IMR-90 (cell line): ENCODE results near the gene COL18A1. TPM values are rescaled to one million over a fixed set of nuclear protein-coding genes. Genes with fewer than 3 reads are reported as not detected.

Source experiments
- ATAC-seq: fragments of 200-7000 bp; cut with Tn5 transposase; 2 replicates; pipeline ENCODE4 v1.9.1; 2020; ENCODE audit warnings: low read depth, mild to moderate bottlenecking, moderate library complexity
- BruUV-seq: library from RNA; stranded (reverse); fragments of 400-500 nt; replicated peaks from 2 replicates; lab custom pipeline; 2021; lab: Mats Ljungman, UMichigan
- CTCF ChIA-PET: fragments of 300-600 bp; formaldehyde crosslinking; extraction: SDS; loops from one replicate; lab custom pipeline; 2021; ENCODE audit warnings: antibody characterized with exemption; lab: Yijun Ruan, JAX
- POLR2A ChIA-PET: fragments of 300-600 bp; sonication (Branson Sonifier 250); formaldehyde crosslinking; loops from one replicate; lab custom pipeline; 2022; ENCODE audit warnings: antibody characterized with exemption; ENCODE audit not compliant: unreplicated experiment; lab: Charles Lee
- DNase-seq: peaks from one replicate; pipeline ENCODE4 v3.0.0; 2013
- H2AFZ ChIP-seq: replicated peaks from 2 replicates; pipeline ENCODE3; 2013; ENCODE audit warnings: low read length, mild to moderate bottlenecking; ENCODE audit not compliant: poor library complexity
- H2AK5ac ChIP-seq: 2 replicates; pipeline ENCODE4 v1.6.1; 2013; ENCODE audit warnings: low read depth, low read length, inconsistent platforms
- H2AK9ac ChIP-seq: replicated peaks from 2 replicates; pipeline ENCODE3; 2013; ENCODE audit warnings: mild to moderate bottlenecking, low read depth, low read length, moderate library complexity; ENCODE audit not compliant: poor library complexity
- H2BK120ac ChIP-seq: 2 replicates; pipeline ENCODE4 v1.6.1; 2013; ENCODE audit warnings: low read depth, low read length, inconsistent platforms
- H2BK15ac ChIP-seq: 3 replicates; pipeline ENCODE4 v1.6.1; 2013; ENCODE audit warnings: low read depth, low read length, inconsistent platforms
- H2BK20ac ChIP-seq: 2 replicates; pipeline ENCODE4 v1.6.1; 2013; ENCODE audit warnings: low read depth, mild to moderate bottlenecking, inconsistent platforms, low read length, moderate library complexity
- H2BK5ac ChIP-seq: 2 replicates; pipeline ENCODE4 v1.6.1; 2013; ENCODE audit warnings: mild to moderate bottlenecking, low read depth, low read length, inconsistent platforms; ENCODE audit not compliant: poor library complexity, severe bottlenecking
- H3K14ac ChIP-seq: replicated peaks from 2 replicates; pipeline ENCODE4 v1.6.1; 2013; ENCODE audit warnings: low read depth, low read length, inconsistent platforms
- H3K18ac ChIP-seq: 2 replicates; pipeline ENCODE4 v1.6.1; 2013; ENCODE audit warnings: low read depth, low read length, control low read depth
- H3K23ac ChIP-seq: 2 replicates; pipeline ENCODE4 v1.6.1; 2013; ENCODE audit warnings: low read depth, low read length, inconsistent platforms
- H3K27ac ChIP-seq: 2 replicates; pipeline ENCODE4 v1.5.1; 2013; ENCODE audit warnings: mild to moderate bottlenecking, control low read depth, low read length; ENCODE audit not compliant: insufficient read depth
- H3K27me3 ChIP-seq: 2 replicates; pipeline ENCODE4 v1.6.1; 2013; ENCODE audit warnings: low read length; ENCODE audit not compliant: control insufficient read depth, insufficient read depth
- H3K36me3 ChIP-seq: 2 replicates; pipeline ENCODE4 v1.6.1; 2013; ENCODE audit warnings: low read length, mixed read lengths; ENCODE audit not compliant: control insufficient read depth, insufficient read depth
- H3K4ac ChIP-seq: 2 replicates; pipeline ENCODE4 v1.6.1; 2013; ENCODE audit warnings: low read depth, low read length, inconsistent platforms
- H3K4me1 ChIP-seq: 2 replicates; pipeline ENCODE4 v1.6.1; 2013; ENCODE audit warnings: low read length, mixed read lengths; ENCODE audit not compliant: control insufficient read depth, insufficient read depth
- H3K4me2 ChIP-seq: 2 replicates; pipeline ENCODE4 v1.6.1; 2013; ENCODE audit warnings: low read depth, mild to moderate bottlenecking, control low read depth, low read length, moderate library complexity
- H3K4me3 ChIP-seq: 2 replicates; pipeline ENCODE4 v1.5.1; 2013; ENCODE audit warnings: low read depth, mild to moderate bottlenecking, control low read depth, low read length, moderate library complexity; ENCODE audit not compliant: insufficient read depth
- H3K56ac ChIP-seq: 2 replicates; pipeline ENCODE4 v1.6.1; 2013; ENCODE audit warnings: low read length, inconsistent platforms; ENCODE audit not compliant: insufficient read depth; ENCODE audit errors: extremely low read depth
- H3K79me1 ChIP-seq, 2 experiments: 2 replicates each; pipeline ENCODE4 v1.6.1; 2013; ENCODE audit warnings: low read length in 2 of 2, inconsistent platforms in 1 of 2, low read depth in 1 of 2
- H3K9ac ChIP-seq: 2 replicates; pipeline ENCODE4 v1.6.1; 2013; ENCODE audit warnings: low read depth, low read length, control low read depth
- H3K9me1 ChIP-seq: 2 replicates; pipeline ENCODE4 v1.6.1; 2013; ENCODE audit warnings: low read length, inconsistent platforms; ENCODE audit not compliant: insufficient read depth
- H3K9me3 ChIP-seq: 2 replicates; pipeline ENCODE4 v1.6.1; 2013; ENCODE audit warnings: low read length; ENCODE audit not compliant: control insufficient read depth, insufficient read depth
- H4K20me1 ChIP-seq: 2 replicates; pipeline ENCODE4 v1.6.1; 2013; ENCODE audit warnings: low read length, inconsistent platforms; ENCODE audit not compliant: insufficient read depth
- H4K5ac ChIP-seq: 2 replicates; pipeline ENCODE4 v1.6.1; 2013; ENCODE audit warnings: mild to moderate bottlenecking, low read depth, low read length, control low read depth
- H4K8ac ChIP-seq, 2 experiments: 2 replicates each; pipeline ENCODE4 v1.6.1; 2013; ENCODE audit warnings: low read depth in 2 of 2, low read length in 2 of 2, control low read depth in 1 of 2, inconsistent platforms in 1 of 2
- H4K91ac ChIP-seq: 2 replicates; pipeline ENCODE4 v1.6.1; 2013; ENCODE audit warnings: low read depth, low read length, inconsistent platforms; ENCODE audit not compliant: insufficient read depth
- ELK1 ChIP-seq: fragments of 150-350 bp; IDR thresholded peaks from 2 replicates; pipeline ENCODE4 v1.6.1; 2016; ENCODE audit warnings: low read depth, mild to moderate bottlenecking, low read length, moderate library complexity, borderline replicate concordance
- MAZ ChIP-seq: IDR thresholded peaks from 2 replicates; pipeline ENCODE4 v1.6.1; 2012; ENCODE audit warnings: low read depth, mild to moderate bottlenecking, low read length, improper control_type of control experiment, moderate library complexity, borderline replicate concordance
- MXI1 ChIP-seq: IDR thresholded peaks from 2 replicates; pipeline ENCODE4 v1.6.1; 2012; ENCODE audit warnings: low read depth, mild to moderate bottlenecking, low read length, moderate library complexity, borderline replicate concordance
- RFX5 ChIP-seq: IDR thresholded peaks from 2 replicates; pipeline ENCODE4 v1.8.0; 2012; ENCODE audit warnings: low read depth, mild to moderate bottlenecking, low read length, moderate library complexity
- USF2 ChIP-seq: fragments of 150-350 bp; IDR thresholded peaks from 2 replicates; pipeline ENCODE4 v1.6.1; 2017; ENCODE audit warnings: mild to moderate bottlenecking, antibody characterized with exemption, low read length, low read depth
- WGBS, 2 experiments: methylation state at CpG; one replicate each; pipeline versions ENCODE4 v1.1.5 to v1.1.7; 2013; ENCODE audit warnings: missing lambda C conversion rate in 2 of 2; ENCODE audit not compliant: insufficient read length in 1 of 2; ENCODE audit errors: extremely low coverage in 2 of 2; 5-methylcytosine and 5-hydroxymethylcytosine counted together
- dilution Hi-C: fragments of 300-500 bp; cut with HindIII; formaldehyde crosslinking; loops from one replicate; pipeline ENCODE4 v1.14.3; 2018; ENCODE audit warnings: low sequenced_read_pairs; ENCODE audit not compliant: unreplicated experiment
- in situ Hi-C: fragments of 300-500 bp; cut with MboI; formaldehyde crosslinking; loops from 3 replicates; pipeline ENCODE4 v1.14.3; 2019; ENCODE audit warnings: low sequenced_read_pairs, inconsistent platforms, mixed read lengths
- intact Hi-C: fragments of 100-400 bp; cut with micrococcal nuclease; formaldehyde crosslinking; loops from 2 replicates; pipeline ENCODE4 v1.10.0; 2022
- polyA plus RNA-seq, 3 experiments: library from polyadenylated mRNA; depleted of rRNA; stranded (reverse); fragments of >200 nt; gene quantifications; 2 replicates each; pipeline ENCODE4 v1.2.3, GENCODE V29; 2012; ENCODE audit warnings: low replicate concordance in 1 of 3
- total RNA-seq: library from RNA; depleted of rRNA; stranded (reverse); fragments of >200 nt; gene quantifications from 2 replicates; pipeline ENCODE4 v1.2.3, GENCODE V29; 2012

COL18A1 gene
- total and polyA plus RNA-seq, 2 of the 4 experiments (the other 2 are of a cell fraction): 4.3 to 46.7 TPM

GRCh38 chr21:45485686-45486442 lies 80.9 kb downstream of the COL18A1 start:
- no peaks in the 10 kb centered on the region; the same call in 1 of the 2 replicates for H4K20me1 ChIP-seq
- H3K14ac ChIP-seq: no peak overlapping the region
- H2AK5ac ChIP-seq: no peak overlapping the region
- H3K79me1 ChIP-seq: peaks cover 0 to 8% of the 10 kb centered on the region in 2 experiments; a peak in 1 of 4 replicates
- no peak overlapping the region for H2BK5ac ChIP-seq
- H3K9ac ChIP-seq: no peak overlapping the region
- no TSS peak for BruUV-seq
- H4K8ac ChIP-seq: no peak overlapping the region
- H2AK9ac ChIP-seq: peak overlapping the region; percentile 65
- no peak overlapping the region for H2BK120ac ChIP-seq
- H4K91ac ChIP-seq: no peak overlapping the region
- ChIA-PET CTCF (no interaction called here), POLR2A (no interaction called here)
- no peak overlapping the region for H3K56ac ChIP-seq
- intact Hi-C loops: no loop called here
- no peaks in the 10 kb centered on the region for H3K4me1 ChIP-seq
- H2BK15ac ChIP-seq: no peak overlapping the region
- no peak overlapping the region for H3K18ac ChIP-seq
- peaks cover 6% of the 10 kb centered on the region; the same call in 1 of the 2 replicates for H3K9me1 ChIP-seq
- H3K36me3 ChIP-seq: peaks cover 61% of the 10 kb centered on the region
- H3K4me3 ChIP-seq: no peak overlapping the region
- no peak overlapping the region for H4K5ac ChIP-seq
- H2AFZ ChIP-seq: no peak overlapping the region
- no peaks in the 10 kb centered on the region for H3K9me3 ChIP-seq
- dilution Hi-C loops: no loop called here
- H3K4me2 ChIP-seq: no peak overlapping the region
- in situ Hi-C loops: no loop called here
- DNase-seq (no peak), ATAC-seq (no peak)
- no peak overlapping the region for H2BK20ac ChIP-seq
- H3K27me3 ChIP-seq: no peaks in the 10 kb centered on the region
- no peak overlapping the region for H3K23ac ChIP-seq
- TF ChIP-seq MAZ (no peak), RFX5 (no peak), MXI1 (no peak), ELK1 (no peak), USF2 (no peak)
- 91% methylated on average over 12 of the region's 25 CpGs; no CpG with 5 or more reads in 1 of the 2 experiments for WGBS, 2 experiments
- no peak overlapping the region for H3K4ac ChIP-seq
- no peak overlapping the region for H3K27ac ChIP-seq
